Glutamatergic neuron (in vitro differentiated cells): Measurements from ENCODE around the gene PAM16. TPM values are rescaled to one million over a fixed set of nuclear protein-coding genes. Genes with fewer than 3 reads are reported as not detected.
A peak's percentile ranks its signal among the peaks of the same experiment; 100 is the strongest.
"Not testable (repeated sequence)": the region's sequence is repeated elsewhere in the genome, so short reads cannot be mapped to it uniquely, and the experiment has no call there.

Experiments
- DNase-seq: peaks from one replicate; pipeline ENCODE4 v3.0.0; 2022
- H3K27ac Mint-ChIP-seq: one replicate; pipeline ENCODE4 v1.8.0; 2020; ENCODE audit warnings: mild to moderate bottlenecking, mixed read lengths, inconsistent platforms; ENCODE audit not compliant: unreplicated experiment
- H3K27me3 Mint-ChIP-seq: one replicate; pipeline ENCODE4 v1.8.0; 2020; ENCODE audit warnings: mild to moderate bottlenecking, moderate library complexity, mixed read lengths, inconsistent platforms; ENCODE audit not compliant: unreplicated experiment
- H3K36me3 Mint-ChIP-seq: one replicate; pipeline ENCODE4 v1.8.0; 2020; ENCODE audit warnings: mild to moderate bottlenecking, mixed read lengths, inconsistent platforms; ENCODE audit not compliant: unreplicated experiment
- H3K4me1 Mint-ChIP-seq: one replicate; pipeline ENCODE4 v1.8.0; 2020; ENCODE audit warnings: mild to moderate bottlenecking, low read depth, mixed read lengths, inconsistent platforms; ENCODE audit not compliant: unreplicated experiment
- H3K4me3 Mint-ChIP-seq: one replicate; pipeline ENCODE4 v1.8.0; 2020; ENCODE audit warnings: mild to moderate bottlenecking, mixed read lengths, inconsistent platforms; ENCODE audit not compliant: unreplicated experiment
- H3K9me3 Mint-ChIP-seq: one replicate; pipeline ENCODE4 v1.8.0; 2020; ENCODE audit warnings: mild to moderate bottlenecking, moderate library complexity, mixed read lengths, inconsistent platforms; ENCODE audit not compliant: unreplicated experiment
- CTCF ChIP-seq: fragments of 200-600 bp; sonication (generic); IDR thresholded peaks from one replicate; pipeline ENCODE4 v1.5.0; 2021; ENCODE audit not compliant: partially characterized antibody, unreplicated experiment
- long read RNA-seq: library from polyadenylated mRNA; unstranded; transcript quantifications from one replicate; pipeline ENCODE4 v2.0.0, GENCODE V29; 2020; ENCODE audit not compliant: unreplicated experiment
- total RNA-seq: library from RNA; stranded (reverse); fragmentation: NEBNext Ultra II Directional; extraction: Animal tissue kit (Norgen Biotek cat#: 25700); gene quantifications from one replicate; pipeline ENCODE4 v1.2.1, GENCODE V29; 2021; ENCODE audit not compliant: unreplicated experiment

The PAM16 gene
- 33.1 TPM for total RNA-seq
- long read RNA-seq, transcript PAM16-201 (5 exons, 587 nt), result major isoform, 40 of 49 reads
- long read RNA-seq, partial matches to known transcripts, result 0 of 49 reads
- long read RNA-seq, other reads (novel, unspliced or antisense), result 2 of 49 reads

GRCh38 chr16:4350787-4351659 is at the start of gene PAM16:
PAM16 (minus strand) TSS chr16:4351321; CDS start chr16:4351234, 87 bp downstream.
- Mint-ChIP-seq H3K4me3 (peak within 1 kb of the TSS; percentile 89), H3K27me3 (peaks cover 3% of the 10 kb centered on the region), H3K36me3 (no peaks in the 10 kb centered on the region), H3K4me1 (peaks cover 3% of the 10 kb centered on the region), H3K27ac (peak within 1 kb of the TSS; percentile 34), H3K9me3 (peaks cover 4% of the 10 kb centered on the region)
- peak; percentile 99 for DNase-seq
- TF ChIP-seq CTCF, result no peak

GRCh38 chr16:4399001-4399730 is 48.0 kb upstream of the PAM16 start:
- H3K27ac Mint-ChIP-seq, result no peak overlapping the region
- TF ChIP-seq CTCF, result no peak
- peaks cover 4% of the 10 kb centered on the region for H3K4me1 Mint-ChIP-seq
- H3K27me3 Mint-ChIP-seq, result peaks cover 5% of the 10 kb centered on the region
- no peak overlapping the region for H3K4me3 Mint-ChIP-seq
- H3K36me3 Mint-ChIP-seq, result peaks cover 4% of the 10 kb centered on the region
- no peak for DNase-seq
- H3K9me3 Mint-ChIP-seq, result peaks cover 3% of the 10 kb centered on the region

GRCh38 chr16:4395055-4395726 is 44.1 kb upstream of the PAM16 start:
- TF ChIP-seq CTCF, result no peak
- Mint-ChIP-seq H3K27me3 (peaks cover 4% of the 10 kb centered on the region), H3K4me1 (no peaks in the 10 kb centered on the region), H3K27ac (no peak overlapping the region), H3K36me3 (peaks cover 4% of the 10 kb centered on the region), H3K9me3 (peaks cover 3% of the 10 kb centered on the region), H3K4me3 (no peak overlapping the region)
- no peak for DNase-seq

- not testable (repeated sequence) for H3K36me3 Mint-ChIP-seq, DNase-seq, H3K4me3 Mint-ChIP-seq, H3K9me3 Mint-ChIP-seq, H3K27me3 Mint-ChIP-seq, H3K27ac Mint-ChIP-seq, H3K4me1 Mint-ChIP-seq
These were observed 42.7 kb upstream of the PAM16 start for GRCh38 chr16:4393850-4394249.

GRCh38 chr16:4393240-4393600 is 42.1 kb upstream of the PAM16 start:
- no peak for TF ChIP-seq CTCF
- DNase-seq, result peak; percentile 15
- H3K4me1 Mint-ChIP-seq, result peaks cover 4% of the 10 kb centered on the region
- H3K27me3 Mint-ChIP-seq, result peaks cover 8% of the 10 kb centered on the region
- H3K27ac Mint-ChIP-seq, result peak overlapping the region; percentile 28
- H3K4me3 Mint-ChIP-seq, result no peak overlapping the region
- no peaks in the 10 kb centered on the region for H3K36me3 Mint-ChIP-seq
- H3K9me3 Mint-ChIP-seq, result peaks cover 7% of the 10 kb centered on the region
